Gastrocnemius medialis (tissue), 4 donors: ENCODE measurements around the gene CFAP70.

Source experiments
- POLR2A ChIP-seq, 2 donors: fragments of 450-650 bp; IDR thresholded peaks; one replicate each; pipeline ENCODE4 v1.6.1; 2017; ENCODE audit warnings: antibody characterized with exemption in 2 of 2, mild to moderate bottlenecking in 2 of 2, moderate library complexity in 2 of 2
- TF ChIP-seq, protein P1 (sequence below), 5 experiments: fragments of 450-650 bp in 3 of 5; fragments of 200-600 bp in 2 of 5; sonication (generic) in 2 of 5; IDR thresholded peaks in 4 of 5; conservative IDR thresholded peaks in 1 of 5; 1 replicate in 4 of 5; 2 replicates in 1 of 5; pipeline ENCODE4 v1.5.1; 2016 to 2019; ENCODE audit warnings: antibody characterized with exemption in 5 of 5, mild to moderate bottlenecking in 3 of 5, moderate library complexity in 3 of 5

DNA sequence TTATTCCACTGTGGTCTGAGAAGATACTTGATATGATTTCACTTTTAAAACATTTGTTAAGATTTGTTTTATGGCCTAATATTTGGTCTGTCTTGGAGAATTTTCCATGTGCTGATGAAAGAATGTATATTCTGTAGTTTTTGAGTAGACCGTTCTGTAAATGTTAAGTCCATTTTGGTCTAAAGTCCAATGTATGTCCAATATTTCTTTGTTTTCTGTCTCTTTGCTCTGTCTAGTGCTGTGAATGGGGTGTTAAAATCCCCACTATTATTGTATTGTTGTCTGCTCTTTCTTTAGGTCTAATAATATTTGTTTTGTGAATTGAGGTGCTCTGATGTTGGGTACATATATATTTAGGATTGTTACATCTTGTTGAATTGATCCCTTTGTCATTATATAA is 142.9 kb downstream of the CFAP70 start:
- TF ChIP-seq POLR2A (IDR thresholded peaks at IDR 0.05), result no peak
- TF ChIP-seq, protein P1, sequence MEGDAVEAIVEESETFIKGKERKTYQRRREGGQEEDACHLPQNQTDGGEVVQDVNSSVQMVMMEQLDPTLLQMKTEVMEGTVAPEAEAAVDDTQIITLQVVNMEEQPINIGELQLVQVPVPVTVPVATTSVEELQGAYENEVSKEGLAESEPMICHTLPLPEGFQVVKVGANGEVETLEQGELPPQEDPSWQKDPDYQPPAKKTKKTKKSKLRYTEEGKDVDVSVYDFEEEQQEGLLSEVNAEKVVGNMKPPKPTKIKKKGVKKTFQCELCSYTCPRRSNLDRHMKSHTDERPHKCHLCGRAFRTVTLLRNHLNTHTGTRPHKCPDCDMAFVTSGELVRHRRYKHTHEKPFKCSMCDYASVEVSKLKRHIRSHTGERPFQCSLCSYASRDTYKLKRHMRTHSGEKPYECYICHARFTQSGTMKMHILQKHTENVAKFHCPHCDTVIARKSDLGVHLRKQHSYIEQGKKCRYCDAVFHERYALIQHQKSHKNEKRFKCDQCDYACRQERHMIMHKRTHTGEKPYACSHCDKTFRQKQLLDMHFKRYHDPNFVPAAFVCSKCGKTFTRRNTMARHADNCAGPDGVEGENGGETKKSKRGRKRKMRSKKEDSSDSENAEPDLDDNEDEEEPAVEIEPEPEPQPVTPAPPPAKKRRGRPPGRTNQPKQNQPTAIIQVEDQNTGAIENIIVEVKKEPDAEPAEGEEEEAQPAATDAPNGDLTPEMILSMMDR (IDR thresholded peaks at IDR 0.05 in 4 of 5, conservative IDR thresholded peaks at IDR 0.05 in 1 of 5), result no peak
